HepG2 (cell line): ENCODE data around the gene CPNE4. TPM values are rescaled to one million over a fixed set of nuclear protein-coding genes. Genes with fewer than 3 reads are reported as not detected.

ENCODE experiments used
- ATAC-seq: fragments of 200-7000 bp; cut with Tn5 transposase; 3 replicates; pipeline ENCODE4 v1.9.1; 2020; ENCODE audit warnings: mild to moderate bottlenecking, moderate library complexity
- BruUV-seq: library from RNA; stranded (reverse); fragments of 400-500 nt; replicated peaks from 2 replicates; lab custom pipeline; 2021; lab: Mats Ljungman, UMichigan
- CTCF ChIA-PET: fragments of 300-600 bp; formaldehyde crosslinking; extraction: SDS; loops from one replicate; lab custom pipeline; 2021; ENCODE audit warnings: low total read pairs, inconsistent platforms, low intra/inter-chr PET ratio; lab: Yijun Ruan, JAX
- POLR2A ChIA-PET: fragments of 350-600 bp; sonication (Branson Sonifier 250); formaldehyde crosslinking; loops from one replicate; lab custom pipeline; 2020; ENCODE audit warnings: antibody characterized with exemption, inconsistent platforms; lab: Yijun Ruan, JAX
- DNase-seq: peaks from one replicate; pipeline ENCODE4 v3.0.0-alpha.2; 2015; ENCODE audit warnings: low spot score
- FAIRE-seq: peaks from 3 replicates; lab custom pipeline; 2011; peaks lifted over from hg19 to GRCh38; lab: Jason Lieb, UNC
- H2AFZ ChIP-seq: one replicate; pipeline ENCODE4 v1.6.1; 2011; ENCODE audit warnings: low read length, inconsistent platforms
- H3K27ac ChIP-seq: fragments of 300-600 bp; 3 replicates; pipeline ENCODE4 v1.8.0; 2011; ENCODE audit warnings: mixed run types, mild to moderate bottlenecking, mixed read lengths, low read length, inconsistent platforms; ENCODE audit not compliant: insufficient read depth; ENCODE audit errors: extremely low read length
- H3K27me3 ChIP-seq, 2 experiments: fragments of 200-600 bp in 1 of 2; 2 replicates in 1 of 2; 3 replicates in 1 of 2; pipeline versions ENCODE4 v1.6.0 to v1.8.0; 2011; ENCODE audit warnings: low read length in 2 of 2, mild to moderate bottlenecking in 2 of 2, moderate library complexity in 2 of 2, inconsistent platforms in 1 of 2; ENCODE audit not compliant: insufficient read depth in 2 of 2, control insufficient read depth in 1 of 2
- H3K36me3 ChIP-seq, 2 experiments: fragments of 200-600 bp in 1 of 2; replicated peaks in 1 of 2; 2 replicates in 1 of 2; 3 replicates in 1 of 2; pipeline versions ENCODE4 v1.5.1 to v1.8.0; 2011; ENCODE audit warnings: low read length in 2 of 2, inconsistent platforms in 1 of 2; ENCODE audit not compliant: insufficient read depth in 2 of 2, control insufficient read depth in 1 of 2
- H3K4me1 ChIP-seq: 2 replicates; pipeline ENCODE4 v1.5.1; 2012; ENCODE audit warnings: low read length, inconsistent platforms; ENCODE audit not compliant: insufficient read depth
- H3K4me2 ChIP-seq: 2 replicates; pipeline ENCODE4 v1.6.0; 2011; ENCODE audit warnings: low read depth, low read length, inconsistent platforms
- H3K4me3 ChIP-seq, 3 experiments: fragments of 200-600 bp in 1 of 3; sonication (generic), shearing (Covaris generic) in 1 of 3; replicated peaks in 1 of 3; 2 replicates each; pipeline ENCODE4 v1.5.1; 2011 to 2016; ENCODE audit warnings: low read length in 3 of 3, inconsistent platforms in 2 of 3, low read depth in 2 of 3, mild to moderate bottlenecking in 2 of 3, control low read depth in 1 of 3, mixed read lengths in 1 of 3; ENCODE audit not compliant: insufficient read depth in 1 of 3
- H3K79me2 ChIP-seq: one replicate; pipeline ENCODE4 v1.6.1; 2011; ENCODE audit warnings: low read length, inconsistent platforms; ENCODE audit not compliant: insufficient read depth
- H3K9ac ChIP-seq: 2 replicates; pipeline ENCODE4 v1.6.0; 2011; ENCODE audit warnings: mild to moderate bottlenecking, low read depth, low read length, inconsistent platforms; ENCODE audit not compliant: insufficient read depth
- H3K9me3 ChIP-seq: 2 replicates; pipeline ENCODE4 v1.5.1; 2012; ENCODE audit warnings: mild to moderate bottlenecking, low read length
- H4K20me1 ChIP-seq: 2 replicates; pipeline ENCODE4 v1.6.0; 2011; ENCODE audit warnings: inconsistent platforms, mild to moderate bottlenecking, low read length, moderate library complexity; ENCODE audit not compliant: insufficient read depth
- AKAP8 ChIP-seq: sonication (generic); formaldehyde crosslinking; IDR thresholded peaks from 2 replicates; pipeline ENCODE4 v1.5.1; 2020; ENCODE audit warnings: mild to moderate bottlenecking, missing genetic modification reagents
- CENPX ChIP-seq: sonication (generic); formaldehyde crosslinking; IDR thresholded peaks from 2 replicates; pipeline ENCODE4 v1.9.0; 2021; ENCODE audit warnings: mild to moderate bottlenecking, missing genetic modification reagents, moderate library complexity
- IRF2 ChIP-seq: IDR thresholded peaks from 2 replicates; pipeline ENCODE4 v1.6.1; 2018; ENCODE audit warnings: missing genetic modification reagents, missing compliant biosample characterization
- JUN ChIP-seq: sonication (generic); formaldehyde crosslinking; IDR thresholded peaks from 2 replicates; pipeline ENCODE4 v1.4.0; 2020; ENCODE audit warnings: mild to moderate bottlenecking, missing genetic modification reagents
- KAT7 ChIP-seq: IDR thresholded peaks from 2 replicates; pipeline ENCODE4 v1.6.1; 2018; ENCODE audit warnings: borderline replicate concordance, missing compliant biosample characterization
- PCBP2 ChIP-seq: fragments of 200-400 bp; formaldehyde crosslinking; optimal IDR thresholded peaks from 2 replicates; pipeline ENCODE3; 2018; ENCODE audit warnings: low read length, low read depth; ENCODE audit not compliant: poor library complexity, severe bottlenecking
- ZNF788 ChIP-seq: sonication (generic); formaldehyde crosslinking; IDR thresholded peaks from 2 replicates; pipeline ENCODE4 v1.5.0; 2020; ENCODE audit warnings: mild to moderate bottlenecking, missing genetic modification reagents, borderline replicate concordance
- WGBS: methylation state at CpG from one replicate; pipeline ENCODE4 v1.1.6; 2017; ENCODE audit warnings: low lambda C conversion rate; 5-methylcytosine and 5-hydroxymethylcytosine counted together
- in situ Hi-C: cut with HindIII; loops from 2 replicates; pipeline ENCODE4 v1.10.0; 2017; ENCODE audit warnings: low pct_unique_long_range_greater_than_20kb; ENCODE audit not compliant: extremely low pct_ligation_motif_present
- intact Hi-C: fragments of 100-400 bp; cut with micrococcal nuclease; formaldehyde crosslinking; loops from one replicate; pipeline ENCODE4 v1.10.0; 2022; ENCODE audit not compliant: unreplicated experiment
- polyA plus RNA-seq, 8 experiments: library from polyadenylated mRNA; depleted of rRNA in 3 of 8; stranded (reverse) in 7 of 8; unstranded in 1 of 8; fragments of >200 nt; fragmentation: Illumina TruSeq in 4 of 8; extraction: Trizol in 4 of 8; gene quantifications; 2 replicates each; pipeline versions ENCODE4 v1.2.1 to v1.2.3, GENCODE V29; 2011 to 2016; ENCODE audit warnings: low read depth in 4 of 8, missing spikeins in 1 of 8, mixed read lengths in 1 of 8; ENCODE audit not compliant: insufficient read depth in 1 of 8
- total RNA-seq, 5 experiments: library from RNA; depleted of rRNA; stranded (reverse); fragments of >200 nt; fragmentation: Illumina TruSeq; extraction: Trizol; gene quantifications; 2 replicates each; pipeline ENCODE4 v1.2.3, GENCODE V29; 2016; ENCODE audit warnings: low read depth in 1 of 5
- TF ChIP-seq, protein P1 (sequence below): IDR thresholded peaks from 2 replicates; pipeline ENCODE4 v1.6.1; 2016; ENCODE audit warnings: missing biosample characterization, missing genetic modification reagents, low read depth
- TF ChIP-seq, protein P2 (sequence below): sonication (generic); formaldehyde crosslinking; IDR thresholded peaks from 2 replicates; pipeline ENCODE4 v1.5.1; 2020; ENCODE audit warnings: mild to moderate bottlenecking, missing genetic modification reagents
- TF ChIP-seq, protein P3 (sequence below): sonication (generic); formaldehyde crosslinking; IDR thresholded peaks from 2 replicates; pipeline ENCODE4 v1.9.0; 2021; ENCODE audit warnings: mild to moderate bottlenecking, missing genetic modification reagents

Gene CPNE4
- total and polyA plus RNA-seq, 2 of the 13 experiments (the other 11 are each of a cell fraction or from before 2014, with no cell fraction given), result not detected

DNA sequence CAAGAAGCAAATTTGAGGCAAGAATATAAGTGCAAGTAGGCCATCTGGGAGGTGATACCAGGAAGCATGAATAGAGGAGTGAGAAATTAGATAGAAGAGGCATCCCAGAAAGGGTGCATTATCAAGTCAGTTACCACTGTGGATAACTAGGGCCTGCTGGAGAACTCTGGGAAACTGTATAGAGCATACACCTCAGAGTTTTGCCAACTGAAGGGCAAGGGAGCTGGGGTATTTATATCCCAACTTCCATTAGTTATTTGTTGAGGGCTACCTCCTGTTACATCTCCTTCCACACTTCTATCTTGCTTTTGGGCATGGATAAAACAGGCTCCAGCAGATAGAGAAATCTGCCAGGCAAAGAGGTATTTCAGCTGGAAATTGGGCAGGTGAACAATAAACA is 448.5 kb downstream of the CPNE4 start (continued):
- TF ChIP-seq, protein P1, sequence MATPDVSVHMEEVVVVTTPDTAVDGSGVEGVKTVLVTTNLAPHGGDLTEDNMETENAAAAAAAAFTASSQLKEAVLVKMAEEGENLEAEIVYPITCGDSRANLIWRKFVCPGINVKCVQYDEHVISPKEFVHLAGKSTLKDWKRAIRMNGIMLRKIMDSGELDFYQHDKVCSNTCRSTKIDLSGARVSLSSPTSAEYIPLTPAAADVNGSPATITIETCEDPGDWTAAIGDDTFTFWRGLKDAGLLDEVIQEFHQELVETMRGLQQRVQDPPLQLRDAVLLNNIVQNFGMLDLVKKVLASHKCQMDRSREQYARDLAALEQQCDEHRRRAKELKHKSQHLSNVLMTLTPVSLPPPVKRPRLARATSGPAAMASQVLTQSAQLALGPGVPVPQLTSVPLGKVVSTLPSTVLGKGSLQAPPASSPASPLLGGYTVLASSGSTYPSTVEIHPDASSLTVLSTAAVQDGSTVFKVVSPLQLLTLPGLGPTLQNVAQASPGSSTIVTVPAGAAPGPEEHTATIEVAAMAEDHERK (CRISPR knock-in tag), result no peak
- no peak for TF ChIP-seq IRF2 (CRISPR knock-in tag)
- no peak for TF ChIP-seq AKAP8 (CRISPR knock-in tag)
- TF ChIP-seq KAT7 (CRISPR knock-in tag), result no peak

DNA sequence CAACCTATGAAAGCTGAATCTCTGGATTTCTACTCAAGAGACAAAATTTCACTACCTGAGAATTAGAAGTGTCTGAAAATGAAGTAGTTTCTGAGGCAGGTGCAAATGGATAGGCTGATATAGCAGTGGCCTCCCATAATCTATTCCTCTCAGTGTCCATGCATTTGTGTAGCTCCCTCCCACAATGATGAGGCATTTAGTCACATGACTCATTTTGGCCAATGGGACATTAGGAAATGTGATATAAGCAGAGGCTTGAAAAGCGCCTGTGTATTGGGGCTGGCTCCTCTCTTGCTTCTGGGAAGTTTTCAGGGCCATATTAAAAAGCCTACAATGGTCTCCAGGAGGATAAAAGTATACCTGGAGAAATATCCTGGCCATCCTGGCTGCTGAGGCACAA is 452.4 kb downstream of the CPNE4 start:
- FAIRE-seq, result no peak
- Histone ChIP-seq H3K36me3 (no peaks in the 10 kb centered on the region), H3K27me3 (no peaks in the 10 kb centered on the region), H3K79me2 (no peaks in the 10 kb centered on the region), H3K4me3 (no peak overlapping the region), H2AFZ (no peak overlapping the region), H4K20me1 (no peaks in the 10 kb centered on the region), H3K9ac (no peak overlapping the region), H3K9me3 (no peaks in the 10 kb centered on the region), H3K4me2 (no peak overlapping the region), H3K4me1 (no peaks in the 10 kb centered on the region), H3K27ac (no peak overlapping the region)
- 0% methylated on average over 1 of the region's 1 CpG for WGBS
- TF ChIP-seq JUN (CRISPR knock-in tag) (no peak), PCBP2 (no peak), ZNF788 (no peak), CENPX (CRISPR knock-in tag) (no peak)
- TF ChIP-seq, protein P2, sequence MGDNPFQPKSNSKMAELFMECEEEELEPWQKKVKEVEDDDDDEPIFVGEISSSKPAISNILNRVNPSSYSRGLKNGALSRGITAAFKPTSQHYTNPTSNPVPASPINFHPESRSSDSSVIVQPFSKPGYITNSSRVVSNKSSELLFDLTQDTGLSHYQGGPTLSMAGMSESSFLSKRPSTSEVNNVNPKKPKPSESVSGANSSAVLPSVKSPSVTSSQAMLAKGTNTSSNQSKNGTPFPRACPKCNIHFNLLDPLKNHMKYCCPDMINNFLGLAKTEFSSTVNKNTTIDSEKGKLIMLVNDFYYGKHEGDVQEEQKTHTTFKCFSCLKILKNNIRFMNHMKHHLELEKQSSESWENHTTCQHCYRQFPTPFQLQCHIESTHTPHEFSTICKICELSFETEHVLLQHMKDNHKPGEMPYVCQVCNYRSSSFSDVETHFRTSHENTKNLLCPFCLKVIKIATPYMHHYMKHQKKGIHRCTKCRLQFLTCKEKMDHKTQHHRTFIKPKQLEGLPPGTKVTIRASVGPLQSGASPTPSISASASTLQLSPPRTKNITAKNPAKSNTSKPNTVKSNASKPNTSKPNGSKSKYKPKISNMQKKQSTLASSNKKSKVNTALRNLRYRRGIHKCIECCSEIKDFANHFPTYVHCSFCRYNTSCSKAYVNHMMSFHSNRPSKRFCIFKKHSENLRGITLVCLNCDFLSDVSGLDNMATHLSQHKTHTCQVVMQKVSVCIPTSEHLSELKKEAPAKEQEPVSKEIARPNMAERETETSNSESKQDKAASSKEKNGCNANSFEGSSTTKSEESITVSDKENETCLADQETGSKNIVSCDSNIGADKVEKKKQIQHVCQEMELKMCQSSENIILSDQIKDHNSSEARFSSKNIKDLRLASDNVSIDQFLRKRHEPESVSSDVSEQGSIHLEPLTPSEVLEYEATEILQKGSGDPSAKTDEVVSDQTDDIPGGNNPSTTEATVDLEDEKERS (CRISPR knock-in tag), result no peak
- TF ChIP-seq, protein P3, sequence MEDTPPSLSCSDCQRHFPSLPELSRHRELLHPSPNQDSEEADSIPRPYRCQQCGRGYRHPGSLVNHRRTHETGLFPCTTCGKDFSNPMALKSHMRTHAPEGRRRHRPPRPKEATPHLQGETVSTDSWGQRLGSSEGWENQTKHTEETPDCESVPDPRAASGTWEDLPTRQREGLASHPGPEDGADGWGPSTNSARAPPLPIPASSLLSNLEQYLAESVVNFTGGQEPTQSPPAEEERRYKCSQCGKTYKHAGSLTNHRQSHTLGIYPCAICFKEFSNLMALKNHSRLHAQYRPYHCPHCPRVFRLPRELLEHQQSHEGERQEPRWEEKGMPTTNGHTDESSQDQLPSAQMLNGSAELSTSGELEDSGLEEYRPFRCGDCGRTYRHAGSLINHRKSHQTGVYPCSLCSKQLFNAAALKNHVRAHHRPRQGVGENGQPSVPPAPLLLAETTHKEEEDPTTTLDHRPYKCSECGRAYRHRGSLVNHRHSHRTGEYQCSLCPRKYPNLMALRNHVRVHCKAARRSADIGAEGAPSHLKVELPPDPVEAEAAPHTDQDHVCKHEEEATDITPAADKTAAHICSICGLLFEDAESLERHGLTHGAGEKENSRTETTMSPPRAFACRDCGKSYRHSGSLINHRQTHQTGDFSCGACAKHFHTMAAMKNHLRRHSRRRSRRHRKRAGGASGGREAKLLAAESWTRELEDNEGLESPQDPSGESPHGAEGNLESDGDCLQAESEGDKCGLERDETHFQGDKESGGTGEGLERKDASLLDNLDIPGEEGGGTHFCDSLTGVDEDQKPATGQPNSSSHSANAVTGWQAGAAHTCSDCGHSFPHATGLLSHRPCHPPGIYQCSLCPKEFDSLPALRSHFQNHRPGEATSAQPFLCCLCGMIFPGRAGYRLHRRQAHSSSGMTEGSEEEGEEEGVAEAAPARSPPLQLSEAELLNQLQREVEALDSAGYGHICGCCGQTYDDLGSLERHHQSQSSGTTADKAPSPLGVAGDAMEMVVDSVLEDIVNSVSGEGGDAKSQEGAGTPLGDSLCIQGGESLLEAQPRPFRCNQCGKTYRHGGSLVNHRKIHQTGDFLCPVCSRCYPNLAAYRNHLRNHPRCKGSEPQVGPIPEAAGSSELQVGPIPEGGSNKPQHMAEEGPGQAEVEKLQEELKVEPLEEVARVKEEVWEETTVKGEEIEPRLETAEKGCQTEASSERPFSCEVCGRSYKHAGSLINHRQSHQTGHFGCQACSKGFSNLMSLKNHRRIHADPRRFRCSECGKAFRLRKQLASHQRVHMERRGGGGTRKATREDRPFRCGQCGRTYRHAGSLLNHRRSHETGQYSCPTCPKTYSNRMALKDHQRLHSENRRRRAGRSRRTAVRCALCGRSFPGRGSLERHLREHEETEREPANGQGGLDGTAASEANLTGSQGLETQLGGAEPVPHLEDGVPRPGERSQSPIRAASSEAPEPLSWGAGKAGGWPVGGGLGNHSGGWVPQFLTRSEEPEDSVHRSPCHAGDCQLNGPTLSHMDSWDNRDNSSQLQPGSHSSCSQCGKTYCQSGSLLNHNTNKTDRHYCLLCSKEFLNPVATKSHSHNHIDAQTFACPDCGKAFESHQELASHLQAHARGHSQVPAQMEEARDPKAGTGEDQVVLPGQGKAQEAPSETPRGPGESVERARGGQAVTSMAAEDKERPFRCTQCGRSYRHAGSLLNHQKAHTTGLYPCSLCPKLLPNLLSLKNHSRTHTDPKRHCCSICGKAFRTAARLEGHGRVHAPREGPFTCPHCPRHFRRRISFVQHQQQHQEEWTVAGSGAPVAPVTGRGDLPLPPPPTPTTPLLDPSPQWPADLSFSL (CRISPR knock-in tag), result no peak
- no peak for ATAC-seq
- ChIA-PET CTCF (no interaction called here), POLR2A (no interaction called here)
- intact Hi-C loops, result no loop called here
- in situ Hi-C loops, result no loop called here
- no peak for DNase-seq
- BruUV-seq, result no TSS peak
